GM12801 (cell line): ENCODE measurements around the gene NEK10.

Experiments
- TF ChIP-seq, protein P1 (sequence below): IDR thresholded peaks from one replicate; pipeline ENCODE4 v1.5.1; 2011; ENCODE audit warnings: control low read depth; ENCODE audit not compliant: insufficient read length; ENCODE audit errors: extremely low read depth

NEK10 gene

DNA sequence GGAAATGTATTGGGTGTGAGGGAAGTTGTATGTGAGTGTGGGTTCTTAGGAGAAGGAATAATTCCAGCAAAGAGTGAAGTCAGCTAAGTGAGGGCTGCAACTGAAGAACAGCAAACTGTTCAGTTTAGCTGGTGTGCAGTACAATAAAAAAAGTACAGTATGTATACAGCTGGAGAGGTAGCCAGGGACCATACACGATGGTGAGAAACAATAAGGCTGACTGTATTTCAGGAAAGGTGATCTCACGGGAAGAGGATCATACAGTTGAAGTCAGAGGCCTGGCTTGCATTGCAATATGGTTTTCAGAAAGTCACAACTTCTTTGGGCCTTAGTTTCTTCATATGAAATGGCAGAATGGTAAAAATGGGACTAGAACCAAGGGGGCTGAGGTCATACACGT, 222.4 kb downstream of the NEK10 start:
- TF ChIP-seq, protein P1, sequence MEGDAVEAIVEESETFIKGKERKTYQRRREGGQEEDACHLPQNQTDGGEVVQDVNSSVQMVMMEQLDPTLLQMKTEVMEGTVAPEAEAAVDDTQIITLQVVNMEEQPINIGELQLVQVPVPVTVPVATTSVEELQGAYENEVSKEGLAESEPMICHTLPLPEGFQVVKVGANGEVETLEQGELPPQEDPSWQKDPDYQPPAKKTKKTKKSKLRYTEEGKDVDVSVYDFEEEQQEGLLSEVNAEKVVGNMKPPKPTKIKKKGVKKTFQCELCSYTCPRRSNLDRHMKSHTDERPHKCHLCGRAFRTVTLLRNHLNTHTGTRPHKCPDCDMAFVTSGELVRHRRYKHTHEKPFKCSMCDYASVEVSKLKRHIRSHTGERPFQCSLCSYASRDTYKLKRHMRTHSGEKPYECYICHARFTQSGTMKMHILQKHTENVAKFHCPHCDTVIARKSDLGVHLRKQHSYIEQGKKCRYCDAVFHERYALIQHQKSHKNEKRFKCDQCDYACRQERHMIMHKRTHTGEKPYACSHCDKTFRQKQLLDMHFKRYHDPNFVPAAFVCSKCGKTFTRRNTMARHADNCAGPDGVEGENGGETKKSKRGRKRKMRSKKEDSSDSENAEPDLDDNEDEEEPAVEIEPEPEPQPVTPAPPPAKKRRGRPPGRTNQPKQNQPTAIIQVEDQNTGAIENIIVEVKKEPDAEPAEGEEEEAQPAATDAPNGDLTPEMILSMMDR = no peak

DNA sequence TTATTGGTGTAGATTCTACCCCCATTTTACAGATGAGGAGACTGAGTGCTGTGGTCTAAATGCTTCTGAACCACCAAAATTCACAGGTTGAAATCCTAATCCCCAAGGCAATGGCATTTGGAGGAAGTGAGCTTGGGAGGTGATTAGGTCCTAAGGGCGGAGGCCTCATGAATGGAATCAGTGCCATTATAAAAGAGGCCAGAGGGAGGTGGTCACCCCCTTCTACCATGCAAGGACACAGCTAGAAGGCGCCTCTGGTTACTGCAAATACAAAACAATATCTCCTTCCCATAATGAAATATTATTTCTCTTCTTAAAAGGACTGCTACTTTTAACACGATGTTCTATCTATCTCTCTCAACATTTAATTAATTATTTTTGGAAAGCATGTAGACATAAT, 223.5 kb downstream of the NEK10 start:
- TF ChIP-seq, protein P1 = no peak

DNA sequence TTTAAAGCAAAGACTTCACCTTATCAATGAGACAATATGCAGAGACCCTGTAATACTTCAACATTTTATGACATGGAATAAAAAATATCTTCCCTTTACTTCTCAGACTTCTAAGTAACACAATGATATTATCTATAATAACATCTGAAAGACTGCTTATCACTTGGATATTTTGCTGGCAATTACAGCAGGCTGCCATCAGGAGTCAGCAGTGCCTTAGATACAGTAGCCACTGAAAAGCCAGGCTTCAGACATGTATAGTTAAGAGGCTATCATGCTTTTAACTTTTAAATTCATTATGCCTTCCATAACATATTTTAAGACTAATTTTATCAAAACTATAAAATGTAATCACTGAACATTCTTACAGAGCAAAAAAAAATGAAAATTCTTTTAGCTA, 227.5 kb downstream of the NEK10 start:
- TF ChIP-seq, protein P1 = no peak

- TF ChIP-seq, protein P1 = no peak
Observed at GRCh38 chr3:27138562-27138961, 230.6 kb downstream of the NEK10 start.

DNA sequence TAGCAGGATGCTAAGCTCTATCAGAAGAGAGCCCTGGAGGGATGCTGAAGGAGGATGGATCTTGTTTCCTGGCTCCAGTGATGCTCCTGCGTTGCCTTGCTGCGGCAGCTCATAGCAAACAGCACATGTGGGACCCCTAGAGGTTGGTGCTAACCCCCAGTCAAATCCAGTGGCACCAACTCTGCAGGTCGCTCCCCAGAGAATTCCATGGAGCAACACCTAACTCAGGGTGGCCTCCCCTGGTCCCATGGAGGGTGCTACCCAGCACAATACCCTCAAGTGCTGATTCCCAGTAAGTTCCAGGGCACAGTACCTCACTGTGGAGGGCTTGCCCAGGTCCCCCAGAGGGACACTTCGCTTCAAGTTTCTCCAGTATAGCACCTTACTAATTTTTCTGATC, 231.2 kb downstream of the NEK10 start:
- TF ChIP-seq, protein P1 = no peak

DNA sequence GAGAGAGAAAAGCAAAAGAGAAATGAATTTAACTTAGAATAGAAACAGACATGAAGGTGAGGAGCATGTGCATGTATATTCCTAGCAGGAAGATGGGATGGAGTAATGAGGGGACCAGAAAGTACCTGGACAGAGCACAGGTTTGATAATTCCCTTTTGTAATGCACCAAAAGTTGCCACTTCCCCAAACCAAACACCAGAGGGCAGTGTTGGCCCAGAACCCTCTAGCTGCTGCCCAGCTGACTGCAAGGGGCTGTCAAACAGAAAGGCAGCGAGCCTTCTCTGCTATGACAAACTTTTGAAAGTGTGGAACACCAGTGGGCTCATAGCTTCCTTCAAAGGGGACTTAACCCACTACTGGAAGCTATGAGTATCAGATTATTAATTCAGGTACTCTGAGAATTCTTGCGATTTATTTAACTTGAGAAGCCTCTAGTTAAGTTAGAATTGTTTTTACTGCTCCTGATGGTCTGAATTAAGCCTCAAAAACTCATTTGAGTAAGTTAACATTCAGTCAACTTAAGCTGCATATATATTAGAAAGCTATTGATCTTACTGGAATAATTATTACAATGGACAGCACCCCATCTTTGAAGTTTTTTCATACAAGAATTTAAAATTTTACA, 234.9 kb downstream of the NEK10 start:
- TF ChIP-seq, protein P1 = no peak

DNA sequence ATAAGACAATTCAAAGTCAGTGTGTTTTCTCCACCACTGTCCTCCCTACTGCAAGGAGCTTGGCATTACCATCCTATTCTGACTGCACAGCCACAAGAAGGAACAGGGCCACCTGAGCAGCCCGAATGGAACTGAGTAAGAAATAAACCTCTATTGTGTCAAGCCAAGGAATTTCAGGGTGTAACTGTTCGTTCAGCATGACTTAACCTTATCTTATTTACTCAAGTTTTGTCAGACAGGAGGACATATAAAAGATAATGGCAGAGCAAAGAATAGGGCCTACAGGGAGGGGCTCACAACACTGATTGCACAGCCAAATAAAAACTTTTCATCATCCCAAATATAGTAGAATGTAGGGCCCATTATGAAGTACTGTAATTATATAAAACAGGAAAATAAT, 236.1 kb downstream of the NEK10 start:
- TF ChIP-seq, protein P1 = no peak

GRCh38 chr3:27130796-27131195, 238.4 kb downstream of the NEK10 start:
- TF ChIP-seq, protein P1 = no peak
